HG03575 (cell line): ENCODE results near the gene ANHX.

Experiments
- ATAC-seq: cut with Tn5 transposase; IDR thresholded peaks from one replicate; pipeline ENCODE4 v1.9.1; 2021; ENCODE audit not compliant: unreplicated experiment, insufficient number of reproducible peaks, low FRiP score; ENCODE audit errors: extremely low read depth

Gene ANHX

GRCh38 chr12:133204264-133204603 lies 31.4 kb downstream of the ANHX start:
- ATAC-seq = no peak

DNA sequence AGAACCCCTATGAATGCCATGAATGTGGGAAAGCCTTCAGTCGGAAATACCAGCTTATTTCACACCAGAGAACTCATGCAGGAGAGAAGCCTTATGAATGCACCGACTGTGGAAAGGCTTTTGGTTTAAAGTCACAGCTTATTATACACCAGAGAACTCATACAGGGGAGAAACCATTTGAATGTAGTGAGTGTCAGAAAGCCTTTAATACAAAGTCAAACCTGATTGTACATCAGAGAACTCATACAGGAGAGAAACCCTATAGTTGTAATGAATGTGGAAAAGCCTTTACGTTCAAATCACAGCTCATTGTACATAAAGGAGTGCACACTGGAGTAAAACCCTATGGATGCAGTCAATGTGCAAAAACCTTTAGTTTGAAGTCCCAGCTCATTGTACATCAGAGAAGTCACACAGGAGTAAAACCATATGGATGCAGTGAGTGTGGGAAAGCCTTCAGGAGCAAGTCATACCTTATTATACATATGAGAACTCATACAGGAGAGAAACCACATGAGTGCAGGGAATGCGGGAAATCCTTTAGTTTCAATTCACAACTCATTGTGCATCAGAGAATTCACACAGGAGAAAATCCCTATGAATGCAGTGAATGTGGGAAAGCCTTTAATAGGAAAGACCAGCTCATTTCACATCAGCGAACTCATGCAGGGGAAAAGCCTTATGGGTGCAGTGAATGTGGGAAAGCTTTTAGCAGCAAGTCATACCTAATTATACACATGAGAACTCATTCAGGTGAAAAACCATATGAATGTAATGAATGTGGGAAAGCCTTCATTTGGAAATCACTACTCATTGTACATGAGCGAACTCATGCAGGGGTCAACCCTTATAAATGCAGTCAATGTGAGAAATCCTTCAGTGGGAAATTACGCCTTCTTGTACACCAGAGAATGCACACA lies 32.1 kb downstream of the ANHX start:
- ATAC-seq = no peak

DNA sequence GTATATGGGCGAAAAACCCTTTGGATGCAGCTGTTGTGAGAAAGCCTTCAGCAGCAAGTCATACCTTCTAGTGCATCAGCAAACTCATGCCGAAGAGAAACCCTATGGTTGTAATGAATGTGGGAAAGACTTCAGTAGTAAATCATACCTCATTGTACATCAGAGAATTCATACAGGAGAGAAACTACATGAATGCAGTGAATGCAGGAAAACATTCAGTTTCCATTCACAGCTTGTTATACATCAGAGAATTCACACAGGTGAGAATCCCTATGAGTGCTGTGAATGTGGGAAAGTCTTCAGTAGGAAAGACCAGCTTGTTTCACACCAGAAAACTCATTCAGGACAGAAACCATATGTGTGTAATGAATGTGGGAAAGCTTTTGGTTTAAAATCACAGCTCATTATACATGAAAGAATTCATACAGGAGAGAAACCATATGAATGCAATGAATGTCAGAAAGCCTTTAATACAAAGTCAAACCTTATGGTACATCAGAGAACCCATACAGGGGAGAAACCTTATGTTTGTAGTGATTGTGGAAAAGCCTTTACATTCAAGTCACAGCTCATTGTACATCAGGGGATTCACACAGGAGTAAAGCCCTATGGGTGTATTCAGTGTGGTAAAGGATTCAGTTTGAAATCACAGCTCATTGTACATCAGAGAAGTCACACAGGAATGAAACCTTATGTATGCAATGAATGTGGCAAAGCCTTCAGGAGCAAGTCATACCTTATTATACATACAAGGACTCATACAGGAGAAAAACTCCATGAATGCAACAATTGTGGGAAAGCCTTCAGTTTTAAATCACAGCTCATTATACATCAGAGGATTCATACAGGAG lies 33.0 kb downstream of the ANHX start:
- ATAC-seq = no peak

GRCh38 chr12:133201888-133202287 lies 33.8 kb downstream of the ANHX start:
- no peak for ATAC-seq

- no peak for ATAC-seq
Measured at GRCh38 chr12:133192847-133193246, 42.8 kb downstream of the ANHX start.

DNA sequence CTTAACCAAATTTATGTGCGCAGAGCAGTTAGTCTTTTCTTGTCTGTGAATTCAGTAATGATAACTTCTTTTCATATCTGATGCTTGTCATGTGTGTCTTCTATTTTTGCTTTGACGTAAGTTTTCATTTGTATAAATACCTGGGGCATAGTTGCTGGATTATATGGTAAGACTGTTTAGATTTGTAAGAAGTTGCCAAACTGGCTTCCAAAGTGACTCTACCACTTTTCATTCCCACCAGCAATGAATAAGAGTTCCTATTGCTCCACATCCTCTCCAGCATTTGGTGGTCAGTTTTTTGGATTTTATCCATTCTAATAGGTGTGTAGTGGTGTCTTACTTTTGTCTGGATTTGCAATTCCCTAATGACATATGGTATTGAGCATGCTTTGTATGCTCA lies 45.5 kb downstream of the ANHX start:
- no peak for ATAC-seq

DNA sequence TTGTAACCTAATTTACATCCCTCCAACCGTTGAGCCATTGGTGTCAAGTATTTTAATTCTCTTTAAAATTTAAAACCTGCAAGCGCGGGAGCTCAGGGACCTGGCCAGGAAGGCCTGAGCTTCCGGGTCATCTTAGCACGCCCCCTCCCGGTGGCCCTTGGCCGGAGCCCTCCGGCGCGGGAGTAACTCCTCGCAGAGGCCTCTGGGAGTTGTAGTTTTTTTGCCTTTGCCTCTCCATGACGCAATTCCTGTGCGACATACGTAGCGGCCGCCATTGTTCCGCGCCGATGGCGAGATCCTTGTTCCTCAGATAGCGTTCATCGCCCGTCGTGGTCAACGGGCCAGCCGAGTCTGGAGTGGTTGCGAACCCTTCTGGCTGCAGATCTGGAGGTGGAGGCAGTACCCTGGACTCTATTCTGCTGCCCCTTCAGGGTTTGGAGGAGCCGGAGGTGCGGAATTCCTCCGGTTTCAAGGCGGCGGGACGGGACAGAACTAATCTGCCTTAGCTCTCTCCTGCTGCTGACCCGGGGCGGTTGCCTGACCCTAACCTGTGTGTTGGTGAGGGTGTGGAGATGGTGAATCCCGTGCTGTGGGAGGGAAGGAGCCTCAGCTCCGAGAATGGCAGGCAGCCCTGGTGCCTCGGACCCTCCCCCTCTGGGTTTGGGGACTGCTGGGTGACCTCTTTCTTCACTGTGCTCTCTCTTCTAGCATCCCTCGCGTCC lies 54.3 kb downstream of the ANHX start, which contains the start of gene ZNF268:
TSS of gene ZNF268 (plus strand) at position 258 of the 722 bp plus-strand sequence. CDS start 503 bp downstream, outside the sequence.
- ATAC-seq = peak; percentile 71

DNA sequence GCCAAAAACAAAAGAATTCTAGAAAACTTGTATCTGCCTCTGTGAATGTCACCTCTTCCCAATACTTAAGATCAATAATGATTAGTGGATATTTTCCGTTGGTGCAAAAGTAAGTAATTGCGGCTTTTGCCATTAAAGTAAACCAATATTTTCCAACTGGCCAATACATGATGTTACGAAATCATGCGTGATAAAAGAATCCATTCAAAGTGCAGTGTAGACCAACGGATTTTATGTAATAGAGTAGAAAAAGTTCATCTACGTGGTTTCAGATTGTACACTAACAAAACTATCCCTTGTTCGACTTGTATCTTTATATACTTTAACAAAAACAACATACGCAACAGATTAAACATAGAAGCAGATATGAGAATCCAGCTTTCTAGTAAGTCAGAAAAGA lies 55.0 kb downstream of the ANHX start:
- ATAC-seq = no peak

- ATAC-seq = no peak
Measured at GRCh38 chr12:133174901-133175300, 60.8 kb downstream of the ANHX start.

GRCh38 chr12:133172491-133172890 lies 63.2 kb downstream of the ANHX start:
- no peak for ATAC-seq
